ENCODE data around the gene C9orf57.

GRCh38 chr9:72092820-72093219 is 32.4 kb upstream of the C9orf57 start:
- no peak for TF ChIP-seq CTCF (conservative IDR thresholded peaks at IDR 0.05)
- TF ChIP-seq EZH2 (IDR thresholded peaks at IDR 0.05; ENCODE audit: low read depth): no peak
